CD1c-positive myeloid dendritic cell (primary cell): ENCODE data around the gene ITPA.
"Not testable (repeated sequence)": the region's sequence is repeated elsewhere in the genome, so short reads cannot be mapped to it uniquely, and the experiment has no call there.

ENCODE experiments used
- DNase-seq: peaks from one replicate; pipeline ENCODE4 v3.0.0-alpha.2; 2016; ENCODE audit errors: extremely low spot score

Gene ITPA

GRCh38 chr20:3173610-3174441 is 35.5 kb upstream of the ITPA start:
- peak; percentile 89 for DNase-seq

- DNase-seq = no peak
Measured at GRCh38 chr20:3174442-3175261, 34.6 kb upstream of the ITPA start.

GRCh38 chr20:3175270-3175669 is 34.0 kb upstream of the ITPA start:
- DNase-seq = no peak

DNA sequence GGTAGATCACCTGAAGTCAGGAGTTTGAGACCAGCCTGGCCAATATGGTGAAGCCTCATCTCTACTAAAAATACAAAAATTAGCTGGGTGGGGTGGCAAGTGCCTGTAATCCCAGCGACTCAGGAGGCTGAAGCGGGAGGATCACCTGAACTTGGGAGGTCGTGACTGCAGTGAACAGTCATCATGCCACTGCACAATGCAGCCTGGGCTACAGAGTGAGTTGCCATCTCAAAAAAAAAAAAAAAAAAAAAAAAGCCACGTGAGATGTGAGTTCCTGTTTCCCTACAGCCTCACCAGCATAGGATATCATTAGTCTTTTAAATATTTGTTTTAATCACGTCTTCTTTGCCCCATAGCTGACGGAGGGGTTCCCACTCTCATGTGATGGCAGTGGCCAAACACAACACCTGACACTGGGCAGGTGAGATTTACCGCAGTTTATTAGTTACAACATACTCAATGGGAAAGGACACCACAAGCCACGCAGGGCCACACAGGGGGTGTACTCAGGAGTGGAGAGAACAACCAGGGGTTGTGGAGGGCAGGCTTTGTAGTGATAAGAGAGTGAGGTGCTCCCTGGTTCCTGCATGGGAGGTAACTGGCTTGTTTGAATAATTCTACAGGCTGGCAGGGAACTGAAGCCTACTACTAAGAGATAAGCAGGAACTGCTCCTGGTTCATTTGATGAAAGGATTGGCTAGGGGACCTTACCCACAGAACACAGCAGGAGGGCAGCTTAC is 31.4 kb upstream of the ITPA start:
- no peak for DNase-seq

DNA sequence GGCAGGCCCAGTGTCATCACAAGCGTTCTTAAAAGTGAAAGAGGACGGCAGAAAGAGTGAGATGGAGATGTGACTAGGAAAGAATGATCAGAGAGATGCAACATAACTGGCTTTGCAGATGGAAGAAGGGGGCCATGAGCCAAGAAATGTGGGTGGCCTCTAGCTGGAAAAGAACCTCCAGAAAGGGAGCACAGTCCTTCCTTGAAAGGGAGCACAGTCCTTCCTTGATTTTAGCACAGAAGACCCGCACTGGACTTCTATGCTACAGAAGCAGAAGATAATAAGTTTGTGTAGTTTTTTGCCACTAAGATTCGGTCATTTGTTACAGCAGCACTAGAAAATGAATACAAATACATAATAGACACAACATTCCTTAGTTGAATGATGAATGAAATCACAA is 29.0 kb upstream of the ITPA start:
- no peak for DNase-seq

DNA sequence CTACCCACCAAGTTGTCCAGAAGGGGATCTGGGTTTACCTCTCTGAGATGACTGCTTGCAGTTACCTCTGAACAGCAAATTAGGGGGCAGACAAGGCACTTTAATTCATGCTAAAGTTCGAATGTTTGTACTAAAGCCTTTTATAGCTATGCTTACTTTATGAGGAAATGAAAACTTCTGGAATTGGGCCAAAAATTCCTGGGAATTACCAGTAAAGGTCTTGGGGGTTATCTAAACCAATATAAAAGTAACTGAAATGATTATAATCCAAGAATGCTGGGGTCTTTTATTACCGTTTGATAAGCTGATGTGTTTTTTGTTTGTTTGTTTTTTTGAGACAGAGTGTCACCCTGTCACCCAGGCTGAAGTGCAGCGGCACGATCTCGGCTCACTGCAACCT is 28.0 kb upstream of the ITPA start:
- no peak for DNase-seq

GRCh38 chr20:3182429-3182828 is 26.9 kb upstream of the ITPA start:
- DNase-seq = not testable (repeated sequence)

- DNase-seq = no peak
Measured at GRCh38 chr20:3183896-3184612, 25.2 kb upstream of the ITPA start.

DNA sequence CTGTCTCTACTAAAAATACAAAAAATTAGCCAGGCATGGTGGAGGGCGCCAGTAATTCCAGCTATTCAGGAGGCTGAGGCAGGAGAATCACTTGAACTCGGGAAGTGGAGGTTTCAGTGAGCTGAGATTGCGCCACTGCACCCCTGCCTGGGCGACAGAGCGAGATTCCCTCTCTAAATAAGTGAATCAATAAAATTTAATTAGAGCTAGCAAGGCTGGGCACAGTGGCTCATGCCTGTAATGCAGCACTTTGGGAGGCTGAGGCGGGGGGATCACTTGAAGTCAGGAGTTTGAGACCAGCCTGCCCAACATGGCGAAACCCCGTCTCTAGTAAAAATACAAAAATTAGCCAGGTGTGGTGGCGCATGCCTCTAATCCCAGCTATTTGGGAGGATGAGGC is 21.4 kb upstream of the ITPA start:
- not testable (repeated sequence) for DNase-seq

GRCh38 chr20:3188823-3189413 is 20.4 kb upstream of the ITPA start:
- no peak for DNase-seq

DNA sequence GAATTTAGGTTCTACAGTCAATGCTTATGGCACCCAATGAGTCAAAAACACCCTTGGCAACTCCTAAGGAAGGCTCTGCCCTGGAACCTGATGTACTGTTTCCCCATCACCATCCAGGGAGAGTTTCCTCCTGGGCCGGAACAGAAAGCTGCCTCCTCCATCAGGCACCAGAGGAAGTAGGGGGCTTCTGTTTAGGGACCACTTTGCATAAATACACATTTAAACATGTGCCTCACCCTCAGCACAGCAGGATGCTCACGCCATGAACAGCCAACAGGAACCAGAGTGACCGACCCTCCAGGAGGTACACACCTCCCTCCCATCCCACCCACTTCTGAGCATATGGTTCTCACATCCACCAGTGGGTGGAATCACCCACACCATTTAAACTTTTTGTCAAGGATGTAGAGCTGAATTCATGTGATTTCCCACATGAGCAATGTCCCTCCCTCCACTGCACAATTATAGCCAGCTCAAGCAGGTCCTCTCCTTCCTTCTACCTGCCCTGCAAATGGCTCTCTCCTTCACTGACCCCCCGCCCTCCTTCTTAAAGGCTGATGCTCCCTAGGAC is 19.7 kb upstream of the ITPA start:
- DNase-seq = no peak

GRCh38 chr20:3190681-3191111 is 18.6 kb upstream of the ITPA start:
- no peak for DNase-seq

GRCh38 chr20:3192226-3193015 is 16.9 kb upstream of the ITPA start:
- no peak for DNase-seq

DNA sequence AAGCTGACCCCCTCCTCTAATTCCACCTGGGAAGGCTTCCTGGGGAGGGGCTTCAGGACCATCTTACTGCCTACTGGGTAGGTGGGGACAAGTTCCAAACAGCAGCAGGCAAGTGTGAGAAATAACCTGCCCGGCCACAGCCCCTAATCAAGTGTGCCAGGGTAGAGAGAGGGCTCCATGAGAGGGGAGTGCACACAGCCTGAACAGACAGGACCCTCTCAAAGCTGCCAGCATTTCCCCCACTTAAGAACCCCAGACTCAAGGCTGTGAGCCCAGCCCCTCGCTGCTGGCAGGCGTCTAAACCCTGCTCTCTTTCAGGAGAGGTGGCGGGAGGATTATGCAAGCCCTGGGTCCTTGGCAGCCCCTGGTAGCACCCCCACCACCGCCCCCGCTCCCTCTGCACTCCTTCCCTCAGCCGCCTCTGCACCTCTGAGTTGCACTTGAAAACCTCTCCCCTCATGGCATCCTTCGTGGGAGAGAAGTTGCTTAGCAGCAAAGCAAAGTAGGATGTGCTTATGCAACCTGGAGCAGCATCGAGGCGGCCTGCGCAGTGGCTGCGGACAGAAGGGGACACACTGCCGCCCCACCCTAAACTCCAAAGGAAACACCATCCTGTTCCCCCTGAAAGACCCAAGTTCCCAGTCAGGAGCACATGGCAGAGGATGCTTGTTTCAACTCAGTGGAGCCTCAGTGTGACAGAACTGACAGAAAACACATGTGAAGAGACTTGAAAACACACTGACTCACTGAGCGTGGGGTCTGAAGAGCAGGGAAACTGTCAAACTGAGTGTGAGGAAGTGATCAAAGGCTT is 15.3 kb upstream of the ITPA start:
- no peak for DNase-seq

- no peak for DNase-seq
Measured at GRCh38 chr20:3194617-3195280, 14.5 kb upstream of the ITPA start.

GRCh38 chr20:3195590-3196237 is 13.6 kb upstream of the ITPA start:
- DNase-seq = peak; percentile 21

- DNase-seq = no peak
Measured at GRCh38 chr20:3199206-3199605, 10.1 kb upstream of the ITPA start.
